CD4-positive, alpha-beta T cell treated with Interleukin-21 for 1 hour (primary cell): ENCODE data around the gene SREK1.
A peak's percentile ranks its signal among the peaks of the same experiment; 100 is the strongest.

Experiments used
- DNase-seq: peaks from one replicate; pipeline ENCODE4 v3.0.0-alpha.2; 2020

The SREK1 gene

DNA sequence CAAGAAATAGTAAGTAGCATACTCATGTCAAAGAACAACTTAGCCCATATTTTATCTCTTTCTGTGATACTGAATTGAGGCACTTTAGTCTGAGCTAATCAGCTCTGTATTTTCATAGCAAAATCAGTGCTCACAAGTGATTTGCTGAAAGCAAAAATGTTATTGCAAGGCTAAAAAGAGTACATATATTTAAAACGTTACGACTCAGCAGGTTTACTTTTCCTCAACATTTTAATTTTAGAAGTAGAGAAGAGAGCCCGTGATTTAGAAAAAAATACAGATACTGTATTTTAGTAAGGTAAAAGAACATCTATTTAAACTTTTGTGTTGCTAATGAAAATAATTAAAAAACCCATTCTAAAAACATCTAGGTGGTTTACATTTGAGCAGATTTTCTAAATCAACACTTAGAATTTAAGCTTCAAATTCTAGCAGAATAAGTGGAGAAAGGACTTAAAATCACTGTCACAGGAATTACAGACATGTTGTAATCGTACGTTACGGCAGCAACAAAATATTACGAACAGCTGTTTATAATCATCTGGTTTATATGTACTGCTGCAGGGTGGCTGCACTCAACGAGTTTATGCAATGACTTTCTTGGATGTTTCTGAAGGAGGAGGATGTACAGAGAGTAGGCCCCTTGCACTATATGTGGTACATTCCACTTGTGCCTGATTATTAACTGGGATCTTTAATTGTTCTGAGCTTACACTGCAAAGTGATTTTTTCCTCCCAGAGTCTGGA lies 20.1 kb downstream of the SREK1 start:
- DNase-seq = no peak

DNA sequence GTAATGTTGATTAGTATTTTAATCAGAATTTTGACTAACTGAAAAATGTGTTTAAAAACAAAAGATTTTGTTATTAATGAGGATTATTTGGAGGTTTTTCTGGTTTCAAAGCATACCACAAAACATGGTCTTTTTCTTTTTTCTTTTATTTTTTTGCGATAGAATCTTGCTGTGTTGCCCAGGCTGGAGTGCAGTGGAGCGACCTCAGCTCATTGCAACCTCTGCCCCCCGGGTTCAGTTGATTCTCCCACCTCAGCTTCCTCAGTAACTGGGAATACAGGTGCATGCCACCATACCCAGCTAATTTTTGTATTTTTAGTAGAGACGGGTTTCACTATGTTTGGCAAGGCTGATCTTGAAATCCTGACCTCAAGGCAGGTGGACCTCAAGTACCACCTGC lies 24.1 kb downstream of the SREK1 start:
- DNase-seq = no peak

DNA sequence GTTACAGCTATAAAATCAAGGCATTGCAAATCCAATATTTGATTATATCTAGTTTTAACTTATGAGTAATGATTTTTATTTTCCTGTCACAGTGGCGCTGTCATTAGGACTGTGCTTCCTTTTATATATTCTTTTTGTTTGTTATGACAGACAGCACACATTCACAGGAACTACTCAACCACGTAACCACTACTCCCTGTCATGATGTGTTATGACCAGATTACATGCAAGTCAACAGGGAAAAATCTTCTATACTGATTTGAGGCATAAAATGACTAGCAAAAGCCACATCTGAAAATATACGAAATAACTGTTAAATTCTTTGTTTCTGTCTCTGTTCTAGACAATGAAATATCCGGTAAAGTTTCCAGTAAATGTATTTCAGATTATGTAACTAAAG lies 25.4 kb downstream of the SREK1 start:
- peak; percentile 46 for DNase-seq

DNA sequence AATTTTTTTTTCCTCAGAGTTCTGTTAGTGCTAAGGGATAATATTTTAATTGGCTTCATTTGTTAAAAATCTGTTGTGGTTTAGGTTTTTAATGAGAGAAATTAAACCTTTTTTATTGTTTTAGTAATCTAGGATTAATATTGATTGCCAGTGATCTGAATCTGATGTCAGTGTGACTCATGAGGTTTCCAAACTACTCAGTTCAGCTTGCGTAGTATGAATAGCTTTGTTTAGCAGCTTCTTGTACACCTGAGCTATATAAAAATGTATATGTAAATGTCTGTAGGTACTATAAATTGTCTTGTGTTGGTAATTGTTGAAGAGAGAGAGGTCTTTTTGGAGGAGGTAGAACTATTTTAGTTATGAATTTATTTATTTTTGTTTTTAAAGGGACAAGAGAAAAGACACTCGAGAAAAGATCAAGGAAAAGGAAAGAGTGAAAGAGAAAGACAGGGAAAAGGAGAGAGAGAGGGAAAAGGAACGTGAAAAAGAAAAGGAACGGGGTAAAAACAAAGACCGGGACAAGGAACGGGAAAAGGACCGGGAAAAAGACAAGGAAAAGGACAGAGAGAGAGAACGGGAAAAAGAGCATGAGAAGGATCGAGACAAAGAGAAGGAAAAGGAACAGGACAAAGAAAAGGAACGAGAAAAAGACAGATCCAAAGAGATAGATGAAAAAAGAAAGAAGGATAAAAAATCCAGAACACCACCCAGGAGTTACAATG lies 26.3 kb downstream of the SREK1 start:
- no peak for DNase-seq

DNA sequence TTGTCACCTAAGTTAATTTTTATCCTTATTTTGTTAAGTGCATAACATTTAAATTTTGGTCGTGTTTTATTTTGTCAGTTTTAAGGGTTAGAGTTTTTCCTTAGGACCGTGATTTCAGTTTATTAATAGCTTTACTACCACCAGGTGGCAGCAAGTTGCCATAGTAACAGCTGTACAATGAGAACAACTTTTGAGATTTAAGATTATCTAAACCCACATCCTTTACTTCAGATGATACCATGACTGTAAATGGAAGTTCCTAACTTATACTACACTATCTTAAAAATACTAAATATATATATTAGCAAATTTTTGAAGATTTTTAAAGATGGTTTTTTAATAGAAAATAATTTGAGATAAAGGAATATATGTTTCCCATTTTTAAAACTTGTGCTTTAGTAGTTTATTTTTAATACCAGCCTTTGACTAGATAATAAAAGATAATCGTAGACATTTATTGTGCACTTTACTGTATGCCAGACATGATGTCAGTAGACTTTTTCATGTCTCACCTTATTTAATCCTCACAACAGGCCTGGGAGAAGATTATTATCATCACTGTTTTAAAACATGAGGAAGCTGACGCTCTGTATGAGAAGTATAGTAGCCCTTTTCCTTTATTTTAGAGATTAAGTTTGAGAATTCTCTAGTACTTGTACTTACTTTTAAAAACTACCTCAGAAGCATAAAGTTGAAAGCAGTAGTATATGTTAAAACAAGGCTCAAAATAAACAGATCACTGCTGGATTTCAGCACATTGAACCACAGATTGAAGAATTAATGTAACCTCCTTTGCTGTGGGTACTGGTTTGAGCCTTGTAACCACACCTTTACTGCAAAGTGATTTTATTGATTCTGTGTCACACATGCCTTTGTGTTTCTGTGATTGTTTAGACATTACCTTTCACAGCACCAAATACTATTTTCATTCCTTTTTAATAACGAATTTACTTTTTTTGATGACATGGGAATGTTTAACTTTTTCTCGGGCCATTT lies 27.5 kb downstream of the SREK1 start:
- peak; percentile 82 for DNase-seq

DNA sequence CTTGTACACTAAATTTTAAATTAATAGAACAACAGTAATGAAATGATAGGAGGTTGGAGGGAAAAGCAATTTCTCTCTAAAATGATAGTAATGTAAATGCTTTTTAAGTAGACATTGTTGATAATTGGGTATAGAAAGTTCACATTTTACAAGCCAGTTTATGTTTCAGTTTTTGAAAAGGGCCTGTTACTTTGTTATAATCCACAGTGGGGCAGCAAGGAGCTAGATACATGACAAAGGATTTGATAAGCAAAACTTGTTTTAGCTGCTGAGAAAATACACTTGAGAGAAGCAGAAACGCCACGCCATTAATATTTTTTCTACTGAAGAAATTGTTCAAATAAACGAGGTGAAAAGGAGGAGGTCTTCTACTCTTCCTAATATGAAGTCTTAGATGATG lies 30.2 kb downstream of the SREK1 start:
- peak; percentile 13 for DNase-seq

DNA sequence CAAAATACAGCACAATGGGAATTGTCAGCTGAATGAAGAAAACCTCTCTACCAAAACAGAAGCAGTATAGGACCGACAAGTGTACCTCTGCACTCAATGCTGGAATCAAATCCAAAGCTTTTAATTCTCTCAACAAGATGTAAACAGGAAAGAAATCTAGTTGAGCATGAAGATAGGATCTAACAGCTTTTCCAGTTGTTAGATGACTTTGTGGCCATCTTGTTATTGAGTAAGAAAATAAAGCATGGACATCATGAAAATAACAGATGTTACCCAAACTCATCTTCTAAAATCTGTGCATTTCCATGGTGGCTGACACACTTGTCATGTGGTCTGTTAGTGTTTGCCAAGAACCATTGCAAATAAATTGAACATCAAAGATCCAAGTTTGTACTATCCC lies 34.7 kb downstream of the SREK1 start:
- no peak for DNase-seq

DNA sequence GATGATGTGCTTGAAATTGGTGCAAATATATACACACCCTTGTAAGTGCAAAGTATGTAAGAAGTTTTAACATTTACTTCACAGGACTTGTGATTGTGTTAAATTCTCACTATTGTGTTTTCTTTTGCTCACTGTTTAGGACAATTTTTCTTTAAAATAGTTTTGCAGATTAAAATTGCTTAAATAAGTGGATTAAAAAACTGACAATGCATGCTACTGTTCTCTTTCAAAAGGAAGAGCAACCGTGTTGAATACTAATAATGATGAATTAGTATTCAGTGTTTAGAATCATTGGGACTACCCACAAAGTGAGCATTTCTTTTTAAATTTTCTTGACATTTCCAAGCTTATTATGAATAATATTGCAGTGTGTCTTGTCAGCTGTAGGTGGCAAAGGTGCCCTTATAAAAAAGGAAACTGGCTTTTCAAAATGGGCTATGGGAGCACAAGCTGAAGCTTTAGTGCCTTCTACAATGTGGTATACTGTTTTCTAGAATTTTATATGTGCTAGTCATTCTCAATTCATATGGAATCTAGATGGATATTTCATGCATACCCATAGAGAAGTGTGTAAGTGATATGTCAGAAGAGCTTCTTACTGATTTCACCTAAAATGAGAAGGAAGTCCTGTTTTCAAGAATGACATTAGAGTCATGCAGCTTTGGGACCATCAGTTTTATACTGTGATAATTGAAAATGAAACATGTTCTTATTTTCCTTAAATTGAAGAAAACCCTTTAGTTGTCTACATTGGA lies 35.4 kb downstream of the SREK1 start:
- DNase-seq = no peak

DNA sequence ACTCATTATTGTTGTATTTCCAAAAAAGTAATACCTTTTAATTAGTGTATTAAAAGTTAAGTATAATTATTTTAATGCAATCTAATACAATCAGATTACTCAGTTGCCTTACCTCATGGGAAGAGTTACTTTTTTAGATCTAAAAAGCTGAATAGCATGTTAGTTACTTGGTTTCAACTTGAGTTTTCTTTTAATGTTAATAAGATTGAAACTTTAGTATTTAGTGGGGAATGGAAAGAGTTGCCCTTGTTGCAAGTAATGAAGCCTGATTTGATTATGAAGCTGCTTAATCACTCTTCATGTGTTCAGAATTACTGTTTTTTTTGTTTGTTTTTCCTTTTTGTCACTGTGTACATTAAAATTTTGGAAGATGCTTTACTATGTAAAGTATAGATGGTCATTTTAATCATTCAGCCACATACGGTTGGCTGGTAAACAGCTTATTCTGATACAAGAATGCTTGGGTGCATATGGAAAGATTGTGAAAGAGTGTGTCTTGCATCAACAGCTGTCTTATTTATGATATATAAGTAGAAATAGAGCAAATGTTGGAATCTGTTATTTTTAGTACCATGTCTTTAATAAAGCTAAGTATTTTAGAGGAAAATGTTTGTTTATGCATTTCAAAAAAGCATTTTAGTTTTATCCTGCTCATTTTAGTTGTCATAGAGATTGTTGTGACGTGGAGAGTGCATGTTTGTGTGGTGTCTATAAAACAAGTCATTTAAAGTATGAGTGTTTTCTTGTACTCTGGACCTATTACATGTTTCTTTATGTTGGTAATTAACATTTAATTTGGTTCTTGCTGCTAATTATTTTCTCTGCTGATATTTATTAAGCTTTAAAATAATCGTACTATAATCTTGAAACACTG lies 36.4 kb downstream of the SREK1 start:
- DNase-seq = no peak

DNA sequence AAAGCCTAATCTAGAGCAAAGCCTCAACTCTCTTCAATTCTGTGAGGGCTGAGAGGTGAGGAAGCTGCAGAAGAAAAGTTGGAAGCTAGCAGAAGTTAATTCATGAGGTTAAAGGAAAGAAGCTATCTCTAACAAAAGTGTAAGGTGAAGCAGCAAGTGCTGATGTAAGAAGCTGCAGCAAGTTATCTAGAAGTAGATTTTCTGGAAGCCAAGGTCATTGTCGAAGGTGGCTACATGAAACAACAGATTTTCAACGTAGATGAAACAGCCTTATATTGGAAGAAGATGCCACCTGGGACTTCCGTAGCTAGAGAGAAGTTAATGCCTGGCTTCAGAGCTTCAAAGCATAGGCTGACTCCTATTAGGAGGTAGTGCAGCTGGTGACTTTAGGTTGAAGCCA lies 42.0 kb downstream of the SREK1 start:
- DNase-seq = no peak

DNA sequence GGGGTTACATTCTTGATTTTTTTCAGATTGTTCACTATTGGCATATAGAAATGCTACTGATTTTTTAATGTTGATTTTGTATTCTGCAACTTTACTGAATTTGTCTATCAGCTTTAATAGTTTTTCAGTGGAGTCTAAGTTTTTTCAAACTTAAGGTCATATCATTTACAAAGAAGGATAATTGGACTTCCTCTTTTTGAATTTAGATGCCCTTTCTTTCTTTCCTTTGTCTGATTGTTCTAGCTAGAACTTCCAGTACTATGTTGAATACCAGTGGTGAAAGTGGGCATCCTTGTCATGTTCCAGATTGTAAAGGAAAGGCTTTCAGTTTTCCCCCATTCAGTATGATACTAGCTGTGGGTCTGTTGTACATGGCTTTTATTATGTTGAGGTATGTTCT lies 49.3 kb downstream of the SREK1 start:
- DNase-seq = no peak

DNA sequence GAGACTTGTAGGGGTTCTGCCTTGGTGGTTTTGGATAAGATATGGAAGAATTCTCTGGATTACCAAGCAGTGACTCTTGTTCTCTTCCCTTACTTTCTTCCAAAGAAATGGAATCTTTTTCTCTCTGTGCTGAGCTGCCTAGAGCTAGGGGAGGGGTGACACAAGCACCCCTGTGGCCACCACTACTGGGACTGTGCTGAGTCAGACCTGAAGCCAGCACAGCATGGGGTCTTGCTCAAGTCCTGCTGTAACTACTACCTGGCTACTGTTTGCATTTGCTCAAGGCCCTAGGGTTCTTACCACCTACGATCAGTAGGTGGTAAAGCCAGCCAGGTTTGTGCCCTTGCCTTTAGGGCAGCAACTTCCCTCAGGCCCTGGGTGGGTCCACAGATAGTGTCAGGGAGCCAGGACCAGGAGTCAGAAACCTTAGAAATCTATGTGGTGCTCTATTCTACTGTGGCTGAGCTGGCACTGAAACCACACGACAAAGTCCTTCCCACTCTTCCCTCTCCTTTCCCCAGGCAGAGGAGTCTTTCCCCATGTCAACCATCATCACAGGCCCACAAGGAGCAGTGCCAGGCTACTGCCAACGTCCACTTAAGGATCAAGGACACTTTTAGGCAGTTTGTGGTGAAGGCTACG lies 53.8 kb downstream of the SREK1 start:
- no peak for DNase-seq

DNA sequence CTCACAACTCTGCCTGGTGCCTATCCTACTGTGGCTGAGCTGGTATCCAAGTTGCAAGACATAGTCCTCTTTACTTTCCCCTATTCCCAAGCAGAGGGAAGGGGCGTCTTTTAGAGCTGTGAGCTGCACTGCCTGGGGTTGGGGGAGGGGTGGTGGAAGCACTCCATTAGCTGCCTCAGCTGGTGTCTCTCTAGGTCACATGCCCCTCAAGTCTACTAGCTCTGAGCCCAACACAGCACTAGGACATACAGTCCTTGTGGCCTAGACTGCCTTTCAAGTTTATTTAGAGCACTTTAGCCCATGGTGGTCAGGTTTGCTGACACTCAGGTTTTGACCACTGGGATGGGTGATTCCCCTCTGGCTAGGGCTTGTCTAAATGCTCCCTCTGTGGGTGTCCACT lies 54.7 kb downstream of the SREK1 start:
- no peak for DNase-seq

DNA sequence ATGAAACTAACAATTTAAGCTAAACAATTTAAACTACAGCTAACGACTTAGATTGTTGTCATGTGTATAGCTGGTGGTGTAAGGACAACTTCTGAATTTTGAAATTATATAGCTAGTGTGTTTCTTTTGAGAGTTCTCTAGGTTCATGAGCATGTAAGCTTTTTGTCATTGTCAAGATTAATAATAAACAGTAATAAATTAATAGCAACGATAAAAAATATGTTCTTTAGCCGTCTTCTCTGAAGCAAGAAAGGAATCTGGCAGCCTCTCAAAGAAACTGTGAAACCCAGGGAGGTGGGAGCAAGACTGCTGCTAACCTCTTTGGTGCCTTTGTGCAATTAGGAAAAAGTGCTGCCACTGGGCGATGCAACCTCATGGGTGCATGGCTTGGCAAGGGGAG lies 59.4 kb downstream of the SREK1 start:
- DNase-seq = no peak

DNA sequence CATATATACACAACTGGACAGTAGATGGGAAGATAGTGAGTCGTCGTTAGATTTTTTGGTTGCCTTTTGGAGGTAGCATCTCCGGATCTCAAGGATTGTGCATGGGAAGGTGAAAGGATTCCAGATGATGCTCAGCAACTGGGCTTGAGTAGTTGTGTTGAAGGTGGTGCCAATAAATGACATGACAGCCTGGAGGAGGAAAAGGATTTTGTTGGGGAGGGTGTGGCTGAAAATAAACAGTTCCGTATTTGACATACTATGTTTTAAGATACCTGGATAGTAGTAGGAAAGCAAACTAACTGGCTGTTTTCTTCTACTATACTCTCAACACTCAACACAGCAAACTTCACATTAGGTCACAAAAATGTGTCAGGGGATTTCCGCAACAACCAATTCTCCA lies 62.4 kb downstream of the SREK1 start:
- no peak for DNase-seq

DNA sequence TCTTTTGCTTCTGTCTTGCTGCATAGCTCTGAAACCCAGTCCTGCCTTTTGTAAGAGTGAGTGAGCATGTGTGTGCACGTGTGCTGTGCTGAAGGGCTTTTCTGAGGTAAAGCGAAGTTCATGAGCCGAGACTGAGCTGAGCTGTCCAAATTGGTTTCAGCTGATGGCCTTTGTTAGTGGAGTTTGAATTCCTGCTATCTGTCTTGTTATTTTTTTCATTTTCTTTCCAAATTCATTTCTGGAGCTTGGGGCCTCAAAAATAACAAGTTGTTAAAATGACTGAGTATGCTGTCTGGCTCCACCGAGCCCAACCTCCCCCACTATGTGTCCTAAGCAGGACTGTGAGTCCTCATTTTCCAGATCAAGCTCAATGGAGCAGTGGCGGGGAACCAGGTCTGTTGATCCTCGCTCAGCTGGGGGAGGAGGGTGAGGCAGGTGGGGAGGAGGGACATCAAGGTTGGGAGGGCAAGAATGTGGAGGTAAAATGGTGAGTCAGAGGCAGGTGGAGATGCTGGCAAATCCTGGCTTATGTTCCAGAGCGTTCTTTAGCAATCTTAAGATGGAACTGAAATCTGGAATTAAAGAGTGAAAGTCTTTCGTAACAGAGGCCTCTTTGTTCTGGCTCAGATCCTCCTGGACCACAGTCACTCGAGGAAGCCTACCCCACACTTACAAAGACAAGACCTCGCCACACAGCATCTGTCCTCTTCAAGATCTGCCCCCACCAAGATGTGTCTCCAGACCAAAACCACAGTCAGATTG lies 63.9 kb downstream of the SREK1 start:
- DNase-seq = no peak

DNA sequence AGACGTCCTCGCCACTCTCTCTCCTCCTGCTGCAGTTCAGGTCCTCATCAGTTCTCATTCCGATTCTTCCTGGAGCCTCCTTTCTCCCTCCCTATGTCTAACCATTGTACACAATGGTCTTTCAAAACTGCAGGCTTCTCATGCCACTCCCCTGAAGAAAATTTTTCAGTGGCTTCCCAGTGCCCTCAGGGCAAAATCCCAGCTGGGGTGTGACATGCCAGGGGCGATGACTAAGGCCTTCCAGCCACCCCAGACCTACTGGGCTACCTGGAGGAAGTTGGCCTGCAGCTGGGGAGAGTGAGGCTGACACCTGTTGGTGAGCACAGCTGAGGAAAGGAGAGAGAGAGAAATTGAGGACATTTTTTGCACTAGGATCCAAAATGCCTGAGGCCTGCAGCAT lies 65.2 kb downstream of the SREK1 start:
- DNase-seq = no peak

DNA sequence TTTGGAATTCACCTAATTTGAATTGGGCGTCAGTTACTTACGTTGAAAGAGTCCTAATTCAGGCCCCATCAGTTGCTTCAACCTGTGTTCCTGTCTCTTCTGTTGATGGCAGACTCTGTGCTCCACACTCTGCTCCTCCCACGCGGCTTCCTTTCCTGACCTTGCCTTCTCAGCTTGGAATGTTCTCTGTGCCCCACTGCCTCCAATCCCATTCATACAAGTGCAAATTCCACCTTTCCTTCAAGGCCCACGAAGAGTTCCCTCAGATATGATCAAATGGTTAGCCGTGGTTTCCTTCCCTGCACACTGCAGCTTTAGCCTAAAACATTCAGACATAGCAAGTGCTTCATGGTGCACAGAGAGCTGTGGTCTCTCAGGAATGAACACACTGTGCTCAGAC lies 65.7 kb downstream of the SREK1 start:
- DNase-seq = no peak

DNA sequence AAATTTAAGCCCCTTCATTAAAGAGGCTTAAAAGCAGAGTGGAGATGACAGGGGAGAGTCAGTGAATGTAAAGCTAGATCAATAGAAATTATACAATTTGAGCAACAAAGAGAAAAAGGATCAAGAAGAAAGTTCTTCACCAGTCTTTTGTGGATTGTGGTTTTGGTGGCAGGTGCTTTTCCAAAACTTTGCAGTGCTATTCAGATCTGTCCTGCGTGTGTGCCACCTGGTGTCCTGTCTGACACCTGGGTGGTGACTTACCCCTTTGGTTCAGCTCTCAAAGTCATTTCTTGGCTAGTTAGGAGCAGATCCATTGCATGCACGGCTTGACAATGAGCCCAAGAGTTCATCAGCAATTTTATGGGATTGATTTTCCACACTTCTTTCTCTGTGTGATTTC lies 69.4 kb downstream of the SREK1 start:
- DNase-seq = no peak

DNA sequence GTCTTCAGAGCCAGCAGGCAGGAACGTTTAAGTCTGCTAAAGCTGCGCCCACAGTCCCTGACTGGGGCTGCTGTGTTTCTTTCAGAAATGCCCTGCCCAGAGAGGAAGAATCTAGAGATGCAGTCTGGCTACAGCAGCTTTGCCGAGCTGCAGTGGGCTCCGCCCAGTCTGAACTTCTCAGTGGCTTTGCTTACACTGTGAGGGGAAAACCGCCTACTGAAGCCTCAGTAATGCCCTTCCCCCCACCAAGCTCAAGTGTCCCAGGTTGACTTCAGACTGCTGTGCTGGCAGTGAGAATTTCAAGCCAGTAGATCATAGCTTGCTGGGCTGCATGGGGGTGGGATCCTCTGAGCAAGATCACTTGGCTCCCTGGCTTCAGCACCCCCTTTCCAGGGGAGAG lies 78.4 kb downstream of the SREK1 start:
- DNase-seq = no peak
